Stimulated activated CD4-positive, alpha-beta T cell treated with anti-CD3 and anti-CD28 coated beads, Interleukin-15, amount 100 ng/mL, for 24 hours (primary cell): ENCODE results near the gene BCL2L11.

ENCODE experiments used
- DNase-seq: peaks from one replicate; pipeline ENCODE4 v3.0.0-alpha.2; 2020

BCL2L11 gene

DNA sequence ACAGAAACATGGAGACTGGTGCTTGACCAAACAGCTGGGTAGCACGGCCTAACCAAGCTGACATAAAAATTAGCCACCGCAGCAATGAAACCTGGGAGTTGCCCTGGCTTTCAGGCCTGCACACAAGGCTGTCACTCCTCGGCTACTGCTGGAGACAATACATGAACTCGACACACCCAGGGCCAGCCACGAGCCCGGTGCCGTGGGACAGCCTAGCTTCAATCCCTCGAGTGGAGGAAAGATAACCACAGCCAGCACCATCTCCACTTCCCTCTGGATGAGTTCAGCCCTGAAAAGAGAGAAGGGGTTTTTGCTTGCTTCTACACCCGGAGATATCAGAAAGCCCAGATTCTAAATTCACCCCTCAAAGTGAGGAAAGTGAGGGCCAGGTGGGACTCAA, 78.0 kb downstream of the BCL2L11 start:
- DNase-seq: no peak

DNA sequence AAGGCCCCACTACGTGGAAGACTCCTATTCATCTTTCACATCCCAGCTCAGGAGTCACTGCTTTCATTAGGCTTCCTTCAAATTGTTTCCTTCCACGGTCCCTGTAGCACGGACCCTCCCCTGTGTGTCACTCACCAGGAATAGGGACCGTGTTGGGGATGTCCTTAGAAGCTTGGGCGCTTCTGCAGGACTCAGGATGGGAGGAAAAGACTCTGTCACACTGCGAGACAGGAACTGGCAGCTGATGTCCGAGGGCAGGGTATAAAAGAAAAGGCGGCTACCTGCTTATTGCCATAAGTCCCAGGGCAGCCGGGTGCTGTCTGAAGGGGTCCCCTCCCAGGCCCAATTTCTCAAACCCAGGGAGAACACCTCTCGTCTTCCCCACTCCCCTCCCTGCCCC, 79.1 kb downstream of the BCL2L11 start:
- no peak for DNase-seq

- no peak for DNase-seq
Observed at GRCh38 chr2:111200333-111200881, 79.7 kb downstream of the BCL2L11 start.

GRCh38 chr2:111201214-111201613, 80.5 kb downstream of the BCL2L11 start:
- DNase-seq: no peak

GRCh38 chr2:111202266-111203040, 81.7 kb downstream of the BCL2L11 start:
- no peak for DNase-seq

DNA sequence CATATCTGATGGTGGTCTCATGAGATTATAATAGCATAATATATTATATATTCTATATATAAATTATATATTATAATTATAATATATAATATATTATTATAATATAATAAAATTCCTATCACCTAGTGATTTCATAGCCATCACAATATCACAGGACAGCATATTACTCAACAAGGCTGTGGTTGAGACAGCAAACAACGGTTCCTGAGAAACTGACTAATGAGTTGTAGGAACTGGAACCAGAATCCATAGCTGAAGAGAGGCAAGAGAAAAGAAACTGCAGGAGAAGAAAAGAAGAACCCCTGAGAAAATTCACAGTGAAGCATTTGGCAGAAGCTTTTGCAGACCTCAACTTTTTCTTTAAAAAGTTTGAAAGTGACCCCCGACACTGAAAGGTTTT, 84.0 kb downstream of the BCL2L11 start:
- DNase-seq: no peak

GRCh38 chr2:111205774-111206173, 85.1 kb downstream of the BCL2L11 start:
- DNase-seq: no peak

GRCh38 chr2:111207851-111208250, 87.1 kb downstream of the BCL2L11 start:
- no peak for DNase-seq

GRCh38 chr2:111208639-111209038, 87.9 kb downstream of the BCL2L11 start:
- DNase-seq: no peak

DNA sequence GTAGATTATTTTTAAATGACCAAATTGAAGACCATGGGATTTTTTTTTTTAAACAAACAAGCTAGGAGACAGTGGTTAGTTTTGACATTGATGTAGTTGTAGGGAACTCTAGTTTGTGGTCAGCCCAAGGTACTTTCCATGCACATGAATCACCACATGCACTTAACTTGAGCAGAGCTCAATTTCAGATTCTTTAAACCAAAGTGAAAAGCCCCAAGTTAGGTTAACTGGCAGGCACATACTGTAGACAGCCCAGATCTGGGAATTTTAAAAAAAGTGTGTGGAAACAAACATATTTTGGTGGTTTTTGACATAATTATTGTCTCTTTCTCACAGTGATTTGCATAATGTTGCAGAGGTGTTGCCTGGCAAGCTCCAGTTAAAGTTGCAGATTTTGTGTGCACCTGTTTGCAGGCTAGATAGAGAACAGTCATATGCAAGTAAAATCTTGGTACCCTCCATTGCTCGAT, 88.4 kb downstream of the BCL2L11 start:
- DNase-seq: peak; percentile 42

DNA sequence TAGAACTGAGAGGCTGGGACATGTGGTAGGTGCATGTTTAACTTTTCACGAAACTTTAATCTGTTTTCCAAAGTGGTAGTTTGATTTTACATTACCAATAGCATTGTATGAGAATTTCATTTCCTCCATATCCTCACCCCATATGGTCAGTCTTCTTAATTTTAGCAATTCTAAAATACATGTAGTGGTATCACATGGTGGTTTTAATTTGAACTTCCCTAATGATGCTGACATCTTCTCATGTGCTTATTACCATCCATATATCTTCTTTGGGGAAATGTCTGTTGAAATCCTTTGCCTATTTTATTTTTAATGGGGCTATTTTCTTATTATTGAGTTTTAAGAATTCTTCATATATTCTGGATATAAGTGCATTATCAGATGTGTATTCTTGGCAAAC, 89.3 kb downstream of the BCL2L11 start:
- DNase-seq: no peak

DNA sequence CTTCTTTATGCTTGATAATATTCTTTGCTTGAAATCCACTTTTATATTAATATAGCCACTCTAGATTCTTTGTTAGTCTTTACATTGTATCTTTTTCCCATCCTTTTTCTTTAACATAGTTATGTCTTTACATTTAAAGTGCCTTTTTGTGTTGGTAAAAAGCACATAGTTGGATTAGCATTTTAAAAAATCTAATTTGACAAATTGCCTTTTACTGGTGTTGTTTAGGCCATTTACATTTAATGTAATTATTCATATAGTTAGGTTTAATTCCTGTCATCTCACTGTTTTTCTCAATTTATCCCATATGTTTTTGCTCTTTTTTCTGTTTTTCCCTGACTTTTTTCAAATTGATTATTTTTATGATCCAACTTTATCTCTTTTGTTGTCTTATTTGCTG, 93.2 kb downstream of the BCL2L11 start:
- DNase-seq: no peak

GRCh38 chr2:111216811-111217652, 96.3 kb downstream of the BCL2L11 start:
- DNase-seq: no peak
